Esophagus squamous epithelium (tissue), 4 donors: ENCODE results near the gene TUB.

Experiments used
- POLR2A ChIP-seq, 4 donors: fragments of 450-650 bp; IDR thresholded peaks; one replicate each; pipeline ENCODE4 v1.6.1; 2017; ENCODE audit warnings: antibody characterized with exemption in 4 of 4, mild to moderate bottlenecking in 4 of 4, moderate library complexity in 3 of 4
- TF ChIP-seq, protein P1 (sequence below), 6 experiments: fragments of 450-650 bp in 4 of 6; fragments of 200-600 bp in 2 of 6; sonication (generic) in 2 of 6; IDR thresholded peaks; one replicate each; pipeline ENCODE4 v1.5.1; 2016 to 2019; ENCODE audit warnings: antibody characterized with exemption in 6 of 6, mild to moderate bottlenecking in 4 of 6, moderate library complexity in 4 of 6

DNA sequence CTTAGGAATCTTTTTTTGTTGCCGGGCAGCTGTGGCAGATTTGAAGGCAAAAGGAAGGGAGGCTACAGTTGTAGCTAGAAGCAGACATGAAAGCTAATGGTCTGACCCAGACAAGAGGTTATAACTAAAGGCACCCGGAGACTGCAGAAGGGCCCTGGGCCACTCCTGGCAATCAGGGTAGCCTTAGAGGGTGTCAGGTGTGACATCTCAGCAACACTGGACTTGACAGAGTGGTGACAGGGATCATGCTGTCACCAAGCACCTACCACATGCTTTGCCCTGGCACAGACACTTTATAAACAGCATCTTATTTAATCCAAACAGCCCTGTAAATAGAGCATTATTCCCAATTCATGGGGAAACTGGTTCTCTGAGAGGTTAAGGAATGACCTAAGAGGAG lies 25.7 kb downstream of the TUB start:
- TF ChIP-seq, protein P1, sequence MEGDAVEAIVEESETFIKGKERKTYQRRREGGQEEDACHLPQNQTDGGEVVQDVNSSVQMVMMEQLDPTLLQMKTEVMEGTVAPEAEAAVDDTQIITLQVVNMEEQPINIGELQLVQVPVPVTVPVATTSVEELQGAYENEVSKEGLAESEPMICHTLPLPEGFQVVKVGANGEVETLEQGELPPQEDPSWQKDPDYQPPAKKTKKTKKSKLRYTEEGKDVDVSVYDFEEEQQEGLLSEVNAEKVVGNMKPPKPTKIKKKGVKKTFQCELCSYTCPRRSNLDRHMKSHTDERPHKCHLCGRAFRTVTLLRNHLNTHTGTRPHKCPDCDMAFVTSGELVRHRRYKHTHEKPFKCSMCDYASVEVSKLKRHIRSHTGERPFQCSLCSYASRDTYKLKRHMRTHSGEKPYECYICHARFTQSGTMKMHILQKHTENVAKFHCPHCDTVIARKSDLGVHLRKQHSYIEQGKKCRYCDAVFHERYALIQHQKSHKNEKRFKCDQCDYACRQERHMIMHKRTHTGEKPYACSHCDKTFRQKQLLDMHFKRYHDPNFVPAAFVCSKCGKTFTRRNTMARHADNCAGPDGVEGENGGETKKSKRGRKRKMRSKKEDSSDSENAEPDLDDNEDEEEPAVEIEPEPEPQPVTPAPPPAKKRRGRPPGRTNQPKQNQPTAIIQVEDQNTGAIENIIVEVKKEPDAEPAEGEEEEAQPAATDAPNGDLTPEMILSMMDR (IDR thresholded peaks at IDR 0.05): no peak
- no peak for TF ChIP-seq POLR2A (IDR thresholded peaks at IDR 0.05)
